ENCODE data around the gene COPZ2. TPM values are rescaled to one million over a fixed set of nuclear protein-coding genes. Genes with fewer than 3 reads are reported as not detected.

Gene COPZ2
- total and polyA plus RNA-seq, 9 of the 15 experiments (the other 6 are each of a cell fraction or from before 2014, with no cell fraction given), result 0.22 to 0.49 TPM; not detected in 7

DNA sequence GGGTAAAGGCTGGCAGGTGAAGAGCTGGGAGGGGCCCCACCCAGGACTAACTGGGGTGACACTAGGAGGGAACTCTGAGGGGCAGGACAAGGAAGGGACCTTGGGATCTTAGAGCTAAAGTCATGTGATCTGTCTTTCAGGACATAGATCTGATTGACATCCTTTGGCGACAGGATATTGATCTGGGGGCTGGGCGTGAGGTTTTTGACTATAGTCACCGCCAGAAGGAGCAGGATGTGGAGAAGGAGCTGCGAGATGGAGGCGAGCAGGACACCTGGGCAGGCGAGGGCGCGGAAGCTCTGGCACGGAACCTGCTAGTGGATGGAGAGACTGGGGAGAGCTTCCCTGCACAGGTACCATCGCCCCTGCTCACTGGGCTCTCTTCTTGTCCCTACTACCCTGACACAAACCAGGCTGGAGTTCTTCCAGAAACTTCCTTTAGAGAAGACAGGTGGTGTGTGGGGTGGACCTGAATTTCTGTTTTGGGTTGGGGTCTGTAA is 18.7 kb upstream of the COPZ2 start (continued):
- no peak for TF ChIP-seq ATF3 (IDR thresholded peaks at IDR 0.05)
- TF ChIP-seq ATF3 (CRISPR knock-in tag; conservative IDR thresholded peaks at IDR 0.05), result no peak
- no peak for TF ChIP-seq HDAC3 (IDR thresholded peaks at IDR 0.05; ENCODE audit: borderline replicate concordance, partially characterized antibody)
- TF ChIP-seq, protein P1, sequence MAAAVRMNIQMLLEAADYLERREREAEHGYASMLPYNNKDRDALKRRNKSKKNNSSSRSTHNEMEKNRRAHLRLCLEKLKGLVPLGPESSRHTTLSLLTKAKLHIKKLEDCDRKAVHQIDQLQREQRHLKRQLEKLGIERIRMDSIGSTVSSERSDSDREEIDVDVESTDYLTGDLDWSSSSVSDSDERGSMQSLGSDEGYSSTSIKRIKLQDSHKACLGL (CRISPR knock-in tag; IDR thresholded peaks at IDR 0.05; ENCODE audit: borderline replicate concordance, poor library complexity, severe bottlenecking), result no peak
- no peak for TF ChIP-seq ATF6 (CRISPR knock-in tag; IDR thresholded peaks at IDR 0.05)
- no peak for TF ChIP-seq ZNF57 (CRISPR knock-in tag; IDR thresholded peaks at IDR 0.05)
- no peak for TF ChIP-seq SP2 (IDR thresholded peaks at IDR 0.05; ENCODE audit: extremely low read depth, low read depth, low read length, poor library complexity, severe bottlenecking)
- TF ChIP-seq E2F6 (IDR thresholded peaks at IDR 0.05; ENCODE audit: borderline replicate concordance in 1 of 2, extremely low read depth in 1 of 2, insufficient read depth in 1 of 2, insufficient read length in 1 of 2, low read depth in 1 of 2, low read length in 1 of 2, poor library complexity in 1 of 2, severe bottlenecking in 1 of 2), result no peak
- no peak for TF ChIP-seq CLOCK (CRISPR knock-in tag; IDR thresholded peaks at IDR 0.05; ENCODE audit: borderline replicate concordance)
- no peak for TF ChIP-seq SUPT5H (IDR thresholded peaks at IDR 0.05)
- no peak for TF ChIP-seq RFX7 (CRISPR knock-in tag; IDR thresholded peaks at IDR 0.05)
- TF ChIP-seq ZNF174 (CRISPR knock-in tag; IDR thresholded peaks at IDR 0.05), result no peak
- no peak; the same call in 1 of the 2 replicates for TF ChIP-seq BRD4 (IDR thresholded peaks at IDR 0.05)
- TF ChIP-seq TOE1 (IDR thresholded peaks at IDR 0.05; ENCODE audit: borderline replicate concordance), result peak; percentile 66; the same call in 1 of the 2 replicates
- no peak for TF ChIP-seq TOE1 (CRISPR knock-in tag; IDR thresholded peaks at IDR 0.05; ENCODE audit: borderline replicate concordance, low read depth)
- TF ChIP-seq SMAD3 (CRISPR knock-in tag; conservative IDR thresholded peaks at IDR 0.05), result no peak
- TF ChIP-seq ZBED1 (IDR thresholded peaks at IDR 0.05), result no peak
- TF ChIP-seq ZEB2 (IDR thresholded peaks at IDR 0.05), result no peak
- no peak for TF ChIP-seq ZNF639 (CRISPR knock-in tag; conservative IDR thresholded peaks at IDR 0.05 in 1 of 2, IDR thresholded peaks at IDR 0.05 in 1 of 2)
- TF ChIP-seq POLR2A (conservative IDR thresholded peaks at IDR 0.05), result no peak

All from K562 (cell line).